Measurements from ENCODE around the gene DAPK2. TPM values are rescaled to one million over a fixed set of nuclear protein-coding genes. Genes with fewer than 3 reads are reported as not detected.

Gene DAPK2
- polyA plus RNA-seq, 1 of the 3 experiments (the other 2 are of a cell fraction), result 1.4 TPM

GRCh38 chr15:64045101-64045435, 1.2 kb downstream of the DAPK2 start:
- Histone ChIP-seq H3K4me3 (ENCODE audit: low read depth in 2 of 2, low read length in 1 of 2) (no peak overlapping the region), H4K20me1 (ENCODE audit: insufficient read depth) (no peaks in the 10 kb centered on the region), H3K9me2 (no peaks in the 10 kb centered on the region), H3K9me3 (no peaks in the 10 kb centered on the region), H3K27me3 (ENCODE audit: insufficient read depth) (no peaks in the 10 kb centered on the region), H3K36me3 (replicated peaks in 1 of 2; ENCODE audit: control insufficient read depth in 1 of 2, insufficient read depth in 2 of 2, low read length in 1 of 2) (no peaks in the 10 kb centered on the region), H3K9ac (no peak overlapping the region), H2AFZ (ENCODE audit: low read depth) (no peak overlapping the region), H3K79me2 (ENCODE audit: insufficient read depth) (no peaks in the 10 kb centered on the region), H3K27ac (ENCODE audit: low read depth in 2 of 2, low read length in 1 of 2) (no peak overlapping the region), H3F3A (replicated peaks; ENCODE audit: insufficient read depth) (no peaks in the 10 kb centered on the region), H3K4me2 (no peak overlapping the region), H3K4me1 (ENCODE audit: control insufficient read depth in 1 of 2, insufficient read depth in 2 of 2, low read depth in 1 of 2, low read length in 1 of 2) (peaks cover 0 to 11% of the 10 kb centered on the region in 2 experiments; a peak in 1 of 4 replicates)
- CTCF ChIA-PET, result interaction anchor here (0.9 to 4.2 kb wide), 11 partner anchors 13 to 578 kb away, joined by 3 to 34 read pairs (median 4); partner anchors contain the start of gene CIAO2A
- POLR2A ChIA-PET, result no interaction called here
- TF ChIP-seq FOXM1 (IDR thresholded peaks at IDR 0.05; ENCODE audit: low read depth) (no peak), EP300 (IDR thresholded peaks at IDR 0.05; ENCODE audit: borderline replicate concordance in 1 of 2, low read depth in 1 of 2, low read length in 1 of 2) (no peak), MXI1 (IDR thresholded peaks at IDR 0.05; ENCODE audit: low read depth, low read length) (no peak), USF1 (IDR thresholded peaks at IDR 0.05; ENCODE audit: borderline replicate concordance, low read depth) (no peak)
- TF ChIP-seq, protein P1, sequence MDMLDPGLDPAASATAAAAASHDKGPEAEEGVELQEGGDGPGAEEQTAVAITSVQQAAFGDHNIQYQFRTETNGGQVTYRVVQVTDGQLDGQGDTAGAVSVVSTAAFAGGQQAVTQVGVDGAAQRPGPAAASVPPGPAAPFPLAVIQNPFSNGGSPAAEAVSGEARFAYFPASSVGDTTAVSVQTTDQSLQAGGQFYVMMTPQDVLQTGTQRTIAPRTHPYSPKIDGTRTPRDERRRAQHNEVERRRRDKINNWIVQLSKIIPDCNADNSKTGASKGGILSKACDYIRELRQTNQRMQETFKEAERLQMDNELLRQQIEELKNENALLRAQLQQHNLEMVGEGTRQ (IDR thresholded peaks at IDR 0.05; ENCODE audit: borderline replicate concordance, low read depth, low read length), result no peak
- 100% methylated on average over 3 of the region's 5 CpGs for WGBS (ENCODE audit: low lambda C conversion rate)
- no peak for DNase-seq

- Histone ChIP-seq H3K36me3 (replicated peaks in 1 of 2; ENCODE audit: control insufficient read depth in 1 of 2, insufficient read depth in 2 of 2, low read length in 1 of 2) (no peaks in the 10 kb centered on the region), H3K4me3 (ENCODE audit: low read depth in 2 of 2, low read length in 1 of 2) (no peak overlapping the region), H3K9me3 (no peaks in the 10 kb centered on the region), H3K9me2 (no peaks in the 10 kb centered on the region), H3F3A (replicated peaks; ENCODE audit: insufficient read depth) (no peaks in the 10 kb centered on the region), H2AFZ (ENCODE audit: low read depth) (no peak overlapping the region), H3K4me2 (no peak overlapping the region), H3K27me3 (ENCODE audit: insufficient read depth) (no peaks in the 10 kb centered on the region), H3K4me1 (ENCODE audit: control insufficient read depth in 1 of 2, insufficient read depth in 2 of 2, low read depth in 1 of 2, low read length in 1 of 2) (peaks cover 0 to 11% of the 10 kb centered on the region in 2 experiments; a peak in 1 of 4 replicates), H3K27ac (ENCODE audit: low read depth in 2 of 2, low read length in 1 of 2) (no peak overlapping the region), H4K20me1 (ENCODE audit: insufficient read depth) (no peaks in the 10 kb centered on the region), H3K9ac (no peak overlapping the region), H3K79me2 (ENCODE audit: insufficient read depth) (no peaks in the 10 kb centered on the region)
- no peak for TF ChIP-seq YY1 (IDR thresholded peaks at IDR 0.05; ENCODE audit: low read depth)
- TF ChIP-seq NFIC (IDR thresholded peaks at IDR 0.05; ENCODE audit: borderline replicate concordance), result no peak
- TF ChIP-seq FOSL2 (IDR thresholded peaks at IDR 0.05; ENCODE audit: borderline replicate concordance, low read depth), result no peak
- TF ChIP-seq MXI1 (IDR thresholded peaks at IDR 0.05; ENCODE audit: low read depth, low read length), result no peak
- TF ChIP-seq USF1 (IDR thresholded peaks at IDR 0.05; ENCODE audit: borderline replicate concordance, low read depth), result no peak
- TF ChIP-seq, protein P2, sequence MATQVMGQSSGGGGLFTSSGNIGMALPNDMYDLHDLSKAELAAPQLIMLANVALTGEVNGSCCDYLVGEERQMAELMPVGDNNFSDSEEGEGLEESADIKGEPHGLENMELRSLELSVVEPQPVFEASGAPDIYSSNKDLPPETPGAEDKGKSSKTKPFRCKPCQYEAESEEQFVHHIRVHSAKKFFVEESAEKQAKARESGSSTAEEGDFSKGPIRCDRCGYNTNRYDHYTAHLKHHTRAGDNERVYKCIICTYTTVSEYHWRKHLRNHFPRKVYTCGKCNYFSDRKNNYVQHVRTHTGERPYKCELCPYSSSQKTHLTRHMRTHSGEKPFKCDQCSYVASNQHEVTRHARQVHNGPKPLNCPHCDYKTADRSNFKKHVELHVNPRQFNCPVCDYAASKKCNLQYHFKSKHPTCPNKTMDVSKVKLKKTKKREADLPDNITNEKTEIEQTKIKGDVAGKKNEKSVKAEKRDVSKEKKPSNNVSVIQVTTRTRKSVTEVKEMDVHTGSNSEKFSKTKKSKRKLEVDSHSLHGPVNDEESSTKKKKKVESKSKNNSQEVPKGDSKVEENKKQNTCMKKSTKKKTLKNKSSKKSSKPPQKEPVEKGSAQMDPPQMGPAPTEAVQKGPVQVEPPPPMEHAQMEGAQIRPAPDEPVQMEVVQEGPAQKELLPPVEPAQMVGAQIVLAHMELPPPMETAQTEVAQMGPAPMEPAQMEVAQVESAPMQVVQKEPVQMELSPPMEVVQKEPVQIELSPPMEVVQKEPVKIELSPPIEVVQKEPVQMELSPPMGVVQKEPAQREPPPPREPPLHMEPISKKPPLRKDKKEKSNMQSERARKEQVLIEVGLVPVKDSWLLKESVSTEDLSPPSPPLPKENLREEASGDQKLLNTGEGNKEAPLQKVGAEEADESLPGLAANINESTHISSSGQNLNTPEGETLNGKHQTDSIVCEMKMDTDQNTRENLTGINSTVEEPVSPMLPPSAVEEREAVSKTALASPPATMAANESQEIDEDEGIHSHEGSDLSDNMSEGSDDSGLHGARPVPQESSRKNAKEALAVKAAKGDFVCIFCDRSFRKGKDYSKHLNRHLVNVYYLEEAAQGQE (IDR thresholded peaks at IDR 0.05; ENCODE audit: low read depth, low read length), result no peak
- no peak for TF ChIP-seq MAX (IDR thresholded peaks at IDR 0.05; ENCODE audit: low read depth)
- no peak for TF ChIP-seq MEF2A (IDR thresholded peaks at IDR 0.05; ENCODE audit: borderline replicate concordance, low read depth)
- no peak for TF ChIP-seq ELF1 (IDR thresholded peaks at IDR 0.05)
- TF ChIP-seq RXRA (IDR thresholded peaks at IDR 0.05; ENCODE audit: borderline replicate concordance, low read depth), result no peak
- POLR2A ChIA-PET, result no interaction called here
- 99% methylated on average over 6 of the region's 7 CpGs for WGBS (ENCODE audit: low lambda C conversion rate)
- CTCF ChIA-PET, result interaction anchor here (1.0 to 4.2 kb wide), 4 partner anchors 23 to 578 kb away, joined by 3 to 34 read pairs (median 15); no protein-coding TSS in a partner anchor
- DNase-seq, result no peak
Observed at GRCh38 chr15:64044300-64045100, 1.8 kb downstream of the DAPK2 start.

Data from SK-N-SH (cell line).